HepG2 (cell line): ENCODE results near the gene HYLS1. TPM values are rescaled to one million over a fixed set of nuclear protein-coding genes. Genes with fewer than 3 reads are reported as not detected.

ENCODE experiments used
- ATAC-seq: fragments of 200-7000 bp; cut with Tn5 transposase; 3 replicates; pipeline ENCODE4 v1.9.1; 2020; ENCODE audit warnings: mild to moderate bottlenecking, moderate library complexity
- BruUV-seq: library from RNA; stranded (reverse); fragments of 400-500 nt; replicated peaks from 2 replicates; lab custom pipeline; 2021; lab: Mats Ljungman, UMichigan
- CTCF ChIA-PET: fragments of 300-600 bp; formaldehyde crosslinking; extraction: SDS; loops from one replicate; lab custom pipeline; 2021; ENCODE audit warnings: low total read pairs, inconsistent platforms, low intra/inter-chr PET ratio; lab: Yijun Ruan, JAX
- POLR2A ChIA-PET: fragments of 350-600 bp; sonication (Branson Sonifier 250); formaldehyde crosslinking; loops from one replicate; lab custom pipeline; 2020; ENCODE audit warnings: antibody characterized with exemption, inconsistent platforms; lab: Yijun Ruan, JAX
- DNase-seq: peaks from one replicate; pipeline ENCODE4 v3.0.0-alpha.2; 2015; ENCODE audit warnings: low spot score
- FAIRE-seq: peaks from 3 replicates; lab custom pipeline; 2011; peaks lifted over from hg19 to GRCh38; lab: Jason Lieb, UNC
- H2AFZ ChIP-seq: one replicate; pipeline ENCODE4 v1.6.1; 2011; ENCODE audit warnings: low read length, inconsistent platforms
- H3K27ac ChIP-seq: fragments of 300-600 bp; 3 replicates; pipeline ENCODE4 v1.8.0; 2011; ENCODE audit warnings: mixed run types, mild to moderate bottlenecking, mixed read lengths, low read length, inconsistent platforms; ENCODE audit not compliant: insufficient read depth; ENCODE audit errors: extremely low read length
- H3K27me3 ChIP-seq, 2 experiments: fragments of 200-600 bp in 1 of 2; 2 replicates in 1 of 2; 3 replicates in 1 of 2; pipeline versions ENCODE4 v1.6.0 to v1.8.0; 2011; ENCODE audit warnings: low read length in 2 of 2, mild to moderate bottlenecking in 2 of 2, moderate library complexity in 2 of 2, inconsistent platforms in 1 of 2; ENCODE audit not compliant: insufficient read depth in 2 of 2, control insufficient read depth in 1 of 2
- H3K36me3 ChIP-seq, 2 experiments: fragments of 200-600 bp in 1 of 2; replicated peaks in 1 of 2; 2 replicates in 1 of 2; 3 replicates in 1 of 2; pipeline versions ENCODE4 v1.5.1 to v1.8.0; 2011; ENCODE audit warnings: low read length in 2 of 2, inconsistent platforms in 1 of 2; ENCODE audit not compliant: insufficient read depth in 2 of 2, control insufficient read depth in 1 of 2
- H3K4me1 ChIP-seq: 2 replicates; pipeline ENCODE4 v1.5.1; 2012; ENCODE audit warnings: low read length, inconsistent platforms; ENCODE audit not compliant: insufficient read depth
- H3K4me2 ChIP-seq: 2 replicates; pipeline ENCODE4 v1.6.0; 2011; ENCODE audit warnings: low read depth, low read length, inconsistent platforms
- H3K4me3 ChIP-seq, 3 experiments: fragments of 200-600 bp in 1 of 3; sonication (generic), shearing (Covaris generic) in 1 of 3; replicated peaks in 1 of 3; 2 replicates each; pipeline ENCODE4 v1.5.1; 2011 to 2016; ENCODE audit warnings: low read length in 3 of 3, inconsistent platforms in 2 of 3, low read depth in 2 of 3, mild to moderate bottlenecking in 2 of 3, control low read depth in 1 of 3, mixed read lengths in 1 of 3; ENCODE audit not compliant: insufficient read depth in 1 of 3
- H3K79me2 ChIP-seq: one replicate; pipeline ENCODE4 v1.6.1; 2011; ENCODE audit warnings: low read length, inconsistent platforms; ENCODE audit not compliant: insufficient read depth
- H3K9ac ChIP-seq: 2 replicates; pipeline ENCODE4 v1.6.0; 2011; ENCODE audit warnings: mild to moderate bottlenecking, low read depth, low read length, inconsistent platforms; ENCODE audit not compliant: insufficient read depth
- H3K9me3 ChIP-seq: 2 replicates; pipeline ENCODE4 v1.5.1; 2012; ENCODE audit warnings: mild to moderate bottlenecking, low read length
- H4K20me1 ChIP-seq: 2 replicates; pipeline ENCODE4 v1.6.0; 2011; ENCODE audit warnings: inconsistent platforms, mild to moderate bottlenecking, low read length, moderate library complexity; ENCODE audit not compliant: insufficient read depth
- KDM2A ChIP-seq: sonication (generic); formaldehyde crosslinking; IDR thresholded peaks from 2 replicates; pipeline ENCODE4 v1.4.0; 2020; ENCODE audit warnings: low read depth, missing genetic modification reagents, borderline replicate concordance
- MAX ChIP-seq: IDR thresholded peaks from 2 replicates; pipeline ENCODE4 v1.6.1; 2012; ENCODE audit warnings: inconsistent platforms
- NRL ChIP-seq: sonication (generic); formaldehyde crosslinking; IDR thresholded peaks from 2 replicates; pipeline ENCODE4 v1.5.0; 2020; ENCODE audit warnings: missing genetic modification reagents, mild to moderate bottlenecking, moderate library complexity, borderline replicate concordance
- SPEN ChIP-seq: sonication (generic); formaldehyde crosslinking; IDR thresholded peaks from 2 replicates; pipeline ENCODE4 v1.5.1; 2020; ENCODE audit warnings: low read depth, mild to moderate bottlenecking, missing genetic modification reagents
- SSRP1 ChIP-seq: IDR thresholded peaks from 2 replicates; pipeline ENCODE4 v1.6.1; 2016; ENCODE audit warnings: control low read depth
- ZNF180 ChIP-seq: sonication (generic); formaldehyde crosslinking; IDR thresholded peaks from 2 replicates; pipeline ENCODE4 v1.4.0; 2020; ENCODE audit warnings: low read depth, missing genetic modification reagents, borderline replicate concordance
- ZNF251 ChIP-seq: sonication (generic); formaldehyde crosslinking; IDR thresholded peaks from 2 replicates; pipeline ENCODE4 v1.9.0; 2021; ENCODE audit warnings: mild to moderate bottlenecking, missing genetic modification reagents
- ZNF34 ChIP-seq: sonication (generic); formaldehyde crosslinking; IDR thresholded peaks from 2 replicates; pipeline ENCODE4 v1.4.0; 2020; ENCODE audit warnings: mild to moderate bottlenecking, missing genetic modification reagents, borderline replicate concordance
- ZNF557 ChIP-seq: sonication (generic); formaldehyde crosslinking; IDR thresholded peaks from 2 replicates; pipeline ENCODE4 v1.4.0; 2020; ENCODE audit warnings: missing genetic modification reagents
- WGBS: methylation state at CpG from one replicate; pipeline ENCODE4 v1.1.6; 2017; ENCODE audit warnings: low lambda C conversion rate; 5-methylcytosine and 5-hydroxymethylcytosine counted together
- in situ Hi-C: cut with HindIII; loops from 2 replicates; pipeline ENCODE4 v1.10.0; 2017; ENCODE audit warnings: low pct_unique_long_range_greater_than_20kb; ENCODE audit not compliant: extremely low pct_ligation_motif_present
- intact Hi-C: fragments of 100-400 bp; cut with micrococcal nuclease; formaldehyde crosslinking; loops from one replicate; pipeline ENCODE4 v1.10.0; 2022; ENCODE audit not compliant: unreplicated experiment
- polyA plus RNA-seq, 8 experiments: library from polyadenylated mRNA; depleted of rRNA in 3 of 8; stranded (reverse) in 7 of 8; unstranded in 1 of 8; fragments of >200 nt; fragmentation: Illumina TruSeq in 4 of 8; extraction: Trizol in 4 of 8; gene quantifications; 2 replicates each; pipeline versions ENCODE4 v1.2.1 to v1.2.3, GENCODE V29; 2011 to 2016; ENCODE audit warnings: low read depth in 4 of 8, missing spikeins in 1 of 8, mixed read lengths in 1 of 8; ENCODE audit not compliant: insufficient read depth in 1 of 8
- total RNA-seq, 5 experiments: library from RNA; depleted of rRNA; stranded (reverse); fragments of >200 nt; fragmentation: Illumina TruSeq; extraction: Trizol; gene quantifications; 2 replicates each; pipeline ENCODE4 v1.2.3, GENCODE V29; 2016; ENCODE audit warnings: low read depth in 1 of 5
- TF ChIP-seq, protein P1 (sequence below): sonication (generic); formaldehyde crosslinking; IDR thresholded peaks from 2 replicates; pipeline ENCODE4 v1.8.0; 2023; ENCODE audit warnings: mild to moderate bottlenecking, missing genetic modification reagents

HYLS1 gene
- total and polyA plus RNA-seq, 2 of the 13 experiments (the other 11 are each of a cell fraction or from before 2014, with no cell fraction given): 1.3 to 3.8 TPM

GRCh38 chr11:125943661-125944349, 56.3 kb downstream of the HYLS1 start:
- Histone ChIP-seq H3K4me1 (peaks cover 55% of the 10 kb centered on the region), H3K27me3 (peaks cover 0 to 3% of the 10 kb centered on the region in 2 experiments; a peak in 1 of 5 replicates), H3K9ac (no peak overlapping the region), H4K20me1 (no peaks in the 10 kb centered on the region), H2AFZ (no peak overlapping the region), H3K9me3 (no peaks in the 10 kb centered on the region), H3K79me2 (no peaks in the 10 kb centered on the region), H3K4me3 (no peak overlapping the region), H3K4me2 (no peak overlapping the region; the same call in 1 of the 2 replicates), H3K27ac (no peak overlapping the region), H3K36me3 (no peaks in the 10 kb centered on the region)
- ATAC-seq (no peak), DNase-seq (no peak), FAIRE-seq (no peak)
- BruUV-seq: no TSS peak
- ChIA-PET CTCF (no interaction called here), POLR2A (no interaction called here)
- in situ Hi-C loops: loop anchor here (5.0 kb wide), 1 partner anchor 118 kb away; the partner anchor contains the start of gene CDON
- 71% methylated on average over 9 of the region's 9 CpGs for WGBS
- TF ChIP-seq ZNF180 (CRISPR knock-in tag) (no peak), SPEN (CRISPR knock-in tag) (no peak), ZNF34 (no peak), ZNF557 (no peak), ZNF251 (no peak), MAX (no peak), KDM2A (no peak), SSRP1 (CRISPR knock-in tag) (no peak), NRL (CRISPR knock-in tag) (no peak)
- TF ChIP-seq, protein P1, sequence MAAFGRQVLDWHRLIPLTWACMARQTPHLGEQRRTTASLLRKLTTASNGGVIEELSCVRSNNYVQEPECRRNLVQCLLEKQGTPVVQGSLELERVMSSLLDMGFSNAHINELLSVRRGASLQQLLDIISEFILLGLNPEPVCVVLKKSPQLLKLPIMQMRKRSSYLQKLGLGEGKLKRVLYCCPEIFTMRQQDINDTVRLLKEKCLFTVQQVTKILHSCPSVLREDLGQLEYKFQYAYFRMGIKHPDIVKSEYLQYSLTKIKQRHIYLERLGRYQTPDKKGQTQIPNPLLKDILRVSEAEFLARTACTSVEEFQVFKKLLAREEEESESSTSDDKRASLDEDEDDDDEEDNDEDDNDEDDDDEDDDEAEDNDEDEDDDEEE: no peak
- intact Hi-C loops: loop anchor here (2.0 kb wide), 1 partner anchor 19 kb away; no protein-coding TSS in a partner anchor
